ENCODE results near the gene ZNF431. TPM values are rescaled to one million over a fixed set of nuclear protein-coding genes. Genes with fewer than 3 reads are reported as not detected.

ZNF431 gene
- total RNA-seq (18.1 TPM), polyA plus RNA-seq (ENCODE audit: insufficient read depth in 1 of 8, insufficient read length in 8 of 8, low replicate concordance in 1 of 8) (10 to 100 TPM; 12.3 to 24.6 (median 16.9) TPM)
- long read RNA-seq, donor 1, result 0 reads
- long read RNA-seq, donor 2, result 0 reads
- long read RNA-seq, donor 3, partial matches to known transcripts, result 0 of 2 reads
- long read RNA-seq, donor 3, other reads (novel, unspliced or antisense), result 0 of 2 reads
- long read RNA-seq, donor 4, result 0 reads
- long read RNA-seq, donor 5, full-length matches to known transcripts, result 4 of 12 reads
- long read RNA-seq, donor 5, partial matches to known transcripts, result 8 of 12 reads
- long read RNA-seq, donor 5, other reads (novel, unspliced or antisense), result 0 of 12 reads
- long read RNA-seq, donor 6, full-length matches to known transcripts, result 4 of 9 reads
- long read RNA-seq, donor 6, partial matches to known transcripts, result 5 of 9 reads
- long read RNA-seq, donor 6, other reads (novel, unspliced or antisense), result 0 of 9 reads
- long read RNA-seq, donor 7, full-length matches to known transcripts, result 2 of 2 reads
- long read RNA-seq, donor 7, partial matches to known transcripts, result 0 of 2 reads
- long read RNA-seq, donor 7, other reads (novel, unspliced or antisense), result 0 of 2 reads
- long read RNA-seq, donor 8, result 0 reads
- long read RNA-seq, donor 9, full-length matches to known transcripts, result 3 of 3 reads
- long read RNA-seq, donor 9, partial matches to known transcripts, result 0 of 3 reads
- long read RNA-seq, donor 9, other reads (novel, unspliced or antisense), result 0 of 3 reads
- long read RNA-seq, donor 10, full-length matches to known transcripts, result 5 of 11 reads
- long read RNA-seq, donor 10, partial matches to known transcripts, result 6 of 11 reads
- long read RNA-seq, donor 10, other reads (novel, unspliced or antisense), result 0 of 11 reads
- long read RNA-seq, donor 11, full-length matches to known transcripts, result 2 of 2 reads
- long read RNA-seq, donor 11, partial matches to known transcripts, result 0 of 2 reads
- long read RNA-seq, donor 11, other reads (novel, unspliced or antisense), result 0 of 2 reads

DNA sequence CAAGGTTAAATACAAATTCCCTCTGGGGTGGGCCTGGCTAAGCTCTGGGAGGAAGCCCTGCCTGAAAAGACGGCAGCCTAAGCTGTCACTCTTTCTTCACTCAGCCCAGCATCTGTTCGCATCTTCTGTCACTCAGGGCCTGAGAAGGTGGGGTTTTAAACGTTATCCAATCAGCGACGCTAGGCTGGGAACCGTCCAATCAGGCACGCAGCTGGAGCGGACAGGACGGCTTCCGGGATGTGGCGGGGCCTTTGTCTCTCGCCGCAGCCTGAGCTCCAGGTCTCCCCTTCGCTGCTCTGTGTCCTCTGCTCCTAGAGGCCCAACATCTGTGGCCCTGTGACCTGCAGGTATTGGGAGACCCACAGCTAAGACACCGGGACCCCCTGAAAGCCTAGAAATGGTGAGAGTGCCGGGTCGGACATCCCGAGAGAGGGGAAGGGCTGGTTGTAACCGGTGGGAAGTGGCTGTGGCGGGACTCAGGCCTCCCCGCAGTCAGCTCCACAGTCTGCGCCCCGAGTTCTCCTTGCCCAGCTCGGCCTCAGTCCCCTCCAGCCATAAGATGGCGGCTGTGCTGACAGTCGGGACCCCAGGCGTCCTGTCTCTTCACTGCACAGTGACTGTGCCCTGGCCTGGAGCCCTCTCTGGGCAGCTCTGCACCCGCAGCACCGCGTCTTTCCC, at the start of gene ZNF431:
Gene ZNF431, plus strand, starts transcription at position 254 of the 678 bp plus-strand sequence. Its CDS starts 144 bp downstream, at position 398.
- H3K4me1 ChIP-seq (ENCODE audit: control insufficient read depth, insufficient read depth, low read length), result peaks cover 5% of the 10 kb centered on the region

DNA sequence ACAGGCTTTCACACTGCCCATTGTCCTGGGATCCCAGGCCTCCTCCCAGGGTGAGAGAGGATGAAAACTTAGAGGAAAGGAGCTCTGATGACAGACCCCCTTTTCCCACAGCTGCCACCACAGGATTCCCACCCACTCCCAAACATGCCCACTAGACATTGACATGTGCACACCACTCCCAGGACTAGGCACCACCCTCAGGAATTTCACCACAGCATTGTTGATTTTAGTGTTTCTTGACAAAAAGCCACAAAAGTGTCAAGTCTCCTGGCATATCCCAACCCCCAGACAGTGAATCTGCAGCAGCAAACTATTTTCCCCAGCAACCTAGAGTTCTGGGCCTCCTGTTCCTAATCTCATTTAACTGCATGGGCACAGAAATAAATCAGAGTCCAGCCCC, 49.7 kb upstream of the ZNF431 start:
- DNase-seq, result no peak
- Histone ChIP-seq H3K27me3 (ENCODE audit: control insufficient read depth, insufficient read depth, low read length) (no peaks in the 10 kb centered on the region), H3K36me3 (ENCODE audit: control insufficient read depth, insufficient read depth, low read length) (no peaks in the 10 kb centered on the region), H3K27ac (ENCODE audit: low read length) (no peak overlapping the region), H3K9me3 (replicated peaks; ENCODE audit: control insufficient read depth, low read depth, low read length) (no peaks in the 10 kb centered on the region), H3K4me1 (ENCODE audit: control insufficient read depth, insufficient read depth, low read length) (no peaks in the 10 kb centered on the region), H3K4me3 (ENCODE audit: low read length) (no peak overlapping the region)

More for the DNA sequence above, at the start of gene ZNF431:
- peak; percentile 99 for DNase-seq
- H3K9me3 ChIP-seq (replicated peaks; ENCODE audit: control insufficient read depth, low read depth, low read length), result peaks cover 2% of the 10 kb centered on the region
- WGBS (ENCODE audit: insufficient coverage), result under 1% methylated on average over 28 of the region's 30 CpGs
- no peaks in the 10 kb centered on the region for H3K27me3 ChIP-seq (ENCODE audit: control insufficient read depth, insufficient read depth, low read length)
- H3K36me3 ChIP-seq (ENCODE audit: control insufficient read depth, insufficient read depth, low read length), result peaks cover 22% of the 10 kb centered on the region
- H3K4me3 ChIP-seq (ENCODE audit: low read length), result peak within 1 kb of the TSS; percentile 75
- peak within 1 kb of the TSS; percentile 94 for H3K27ac ChIP-seq (ENCODE audit: low read length)

DNA sequence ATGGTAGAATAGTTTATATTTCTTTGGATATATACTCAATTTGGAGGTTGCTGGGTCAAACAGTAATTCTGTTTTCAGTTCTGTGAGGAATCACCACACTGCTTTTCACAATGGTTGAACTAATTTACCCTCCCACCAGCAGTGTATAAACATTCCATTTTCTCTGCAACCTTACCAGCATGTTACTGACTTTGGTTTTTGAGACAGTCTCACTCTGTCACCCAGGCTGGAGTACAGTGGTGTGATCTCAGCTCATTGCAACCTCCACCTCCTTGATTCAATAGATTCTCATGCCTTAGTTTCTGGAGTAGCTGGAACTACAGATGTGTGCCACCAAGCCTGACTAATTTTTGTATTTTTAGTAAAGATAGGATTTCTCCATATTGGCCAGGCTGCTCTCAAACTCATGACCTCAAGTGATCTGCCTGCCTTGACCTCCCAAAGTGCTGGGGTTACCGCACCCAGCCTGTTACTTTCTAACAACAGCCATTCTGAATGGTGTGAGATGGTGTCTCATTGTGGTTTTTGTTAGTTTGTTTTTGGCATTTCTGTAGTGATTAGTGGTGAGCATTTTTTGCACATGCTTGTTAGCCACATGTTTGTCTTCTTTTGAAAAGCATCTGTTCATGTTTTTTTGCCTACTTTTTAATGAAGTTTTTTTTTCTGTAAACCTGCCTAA, 47.4 kb upstream of the ZNF431 start:
- Histone ChIP-seq H3K9me3 (replicated peaks; ENCODE audit: control insufficient read depth, low read depth, low read length) (no peaks in the 10 kb centered on the region), H3K27ac (ENCODE audit: low read length) (no peak overlapping the region), H3K36me3 (ENCODE audit: control insufficient read depth, insufficient read depth, low read length) (no peaks in the 10 kb centered on the region), H3K27me3 (ENCODE audit: control insufficient read depth, insufficient read depth, low read length) (no peaks in the 10 kb centered on the region), H3K4me3 (ENCODE audit: low read length) (no peak overlapping the region), H3K4me1 (ENCODE audit: control insufficient read depth, insufficient read depth, low read length) (no peaks in the 10 kb centered on the region)
- no peak for DNase-seq
- WGBS (ENCODE audit: insufficient coverage), result no CpG with 5 or more reads among the region's 1 CpG

DNA sequence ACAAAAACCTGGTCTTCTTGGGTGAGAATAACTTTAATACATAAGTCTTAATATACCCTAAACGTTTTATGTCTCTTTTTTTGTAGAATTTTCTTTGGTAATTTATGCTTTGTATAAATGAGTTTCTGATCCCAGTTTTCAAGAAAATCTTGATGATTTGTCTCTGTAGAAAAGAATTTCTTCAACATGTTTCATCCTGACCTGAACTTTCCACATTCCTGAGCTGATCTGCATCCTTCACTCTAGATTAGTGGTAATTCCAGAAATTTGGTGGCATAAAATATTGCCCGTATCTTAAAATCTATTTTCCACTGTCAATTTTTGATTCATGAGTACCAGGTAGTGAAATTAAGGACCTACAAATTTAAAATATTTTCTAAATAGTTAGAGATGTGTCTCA, 43.5 kb upstream of the ZNF431 start:
- Histone ChIP-seq H3K4me3 (ENCODE audit: low read length) (no peak overlapping the region), H3K9me3 (replicated peaks; ENCODE audit: control insufficient read depth, low read depth, low read length) (no peaks in the 10 kb centered on the region), H3K4me1 (ENCODE audit: control insufficient read depth, insufficient read depth, low read length) (no peaks in the 10 kb centered on the region), H3K36me3 (ENCODE audit: control insufficient read depth, insufficient read depth, low read length) (peaks cover 7% of the 10 kb centered on the region), H3K27ac (ENCODE audit: low read length) (no peak overlapping the region), H3K27me3 (ENCODE audit: control insufficient read depth, insufficient read depth, low read length) (no peaks in the 10 kb centered on the region)
- WGBS (ENCODE audit: insufficient coverage), result no CpG with 5 or more reads among the region's 2 CpGs
- DNase-seq, result no peak

DNA sequence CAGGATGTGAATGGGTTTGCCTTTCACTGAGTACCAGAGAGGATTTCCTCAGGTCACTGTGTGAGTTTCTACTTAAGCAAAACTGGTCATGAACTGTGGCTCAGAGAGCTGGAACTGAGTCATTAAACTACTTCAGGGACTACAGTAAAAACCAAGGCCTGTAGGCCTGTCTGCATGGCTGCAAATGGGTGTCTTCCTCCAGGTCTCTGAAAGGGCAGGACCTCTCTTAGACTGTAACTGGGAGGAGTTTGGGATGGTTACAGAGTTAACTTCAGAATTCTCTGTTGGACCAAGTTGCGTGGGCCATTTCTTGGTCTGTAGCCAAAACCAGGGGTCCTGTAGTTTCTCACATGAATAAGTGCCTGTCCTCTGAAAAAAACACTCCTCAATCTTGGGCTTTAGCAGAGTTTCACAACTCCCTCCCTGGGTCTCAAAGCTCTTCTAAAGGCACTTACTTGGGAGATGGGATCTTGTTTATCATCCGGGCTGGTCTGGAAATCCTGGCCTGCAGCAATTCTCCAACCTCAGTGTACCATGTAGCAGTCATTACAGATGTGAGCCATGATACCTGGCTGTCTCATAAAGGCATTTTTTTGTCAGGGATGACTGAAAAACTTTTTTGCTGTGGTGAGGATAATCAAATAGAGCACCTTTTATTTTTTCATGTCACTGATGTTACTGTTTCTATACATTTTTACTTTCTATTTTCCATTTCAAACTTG, 40.2 kb upstream of the ZNF431 start:
- DNase-seq, result no peak
- H3K36me3 ChIP-seq (ENCODE audit: control insufficient read depth, insufficient read depth, low read length), result peaks cover 10% of the 10 kb centered on the region
- no peaks in the 10 kb centered on the region for H3K27me3 ChIP-seq (ENCODE audit: control insufficient read depth, insufficient read depth, low read length)
- no peaks in the 10 kb centered on the region for H3K4me1 ChIP-seq (ENCODE audit: control insufficient read depth, insufficient read depth, low read length)
- WGBS (ENCODE audit: insufficient coverage), result 67% methylated on average over 1 of the region's 2 CpGs
- H3K4me3 ChIP-seq (ENCODE audit: low read length), result no peak overlapping the region
- no peaks in the 10 kb centered on the region for H3K9me3 ChIP-seq (replicated peaks; ENCODE audit: control insufficient read depth, low read depth, low read length)
- no peak overlapping the region for H3K27ac ChIP-seq (ENCODE audit: low read length)

DNA sequence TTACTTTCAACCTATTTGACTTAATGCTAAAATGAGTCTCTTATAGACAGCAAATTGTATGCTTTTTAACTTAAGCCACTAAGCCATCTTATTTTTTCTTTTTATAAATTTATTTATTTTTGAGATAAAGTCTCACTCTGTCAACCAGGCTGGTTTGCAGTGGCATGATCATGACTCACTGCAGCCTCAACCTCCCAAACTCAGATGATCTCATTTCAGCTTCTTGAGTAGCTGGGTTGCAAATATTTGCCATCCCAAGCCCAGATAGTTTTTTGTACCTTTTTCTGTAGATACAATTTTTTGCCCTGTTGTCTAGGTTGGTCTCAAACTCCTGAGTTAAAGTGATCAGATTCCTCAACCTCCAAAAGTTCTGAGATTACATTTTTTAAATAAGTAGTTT, 32.7 kb upstream of the ZNF431 start:
- no peak for DNase-seq
- H3K9me3 ChIP-seq (replicated peaks; ENCODE audit: control insufficient read depth, low read depth, low read length), result peaks cover 2% of the 10 kb centered on the region

DNA sequence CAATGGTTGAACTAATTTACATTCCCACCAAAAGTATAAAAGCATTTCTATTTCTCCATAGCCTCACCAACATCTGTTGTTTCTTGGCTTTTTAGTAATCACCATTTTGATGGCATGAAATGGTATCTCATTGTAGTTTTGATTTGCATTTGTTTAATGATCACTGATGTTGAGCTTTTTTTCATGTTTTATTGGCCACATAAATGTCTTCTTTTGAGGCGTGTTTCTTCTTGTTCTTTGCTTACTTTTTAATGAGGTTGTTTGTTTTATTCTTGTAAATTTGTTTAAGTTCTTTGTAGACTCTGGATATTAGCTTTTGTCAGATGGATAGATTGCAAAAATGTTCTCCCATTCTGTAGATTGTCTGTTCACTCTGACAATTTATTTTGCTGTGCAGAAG, 31.7 kb upstream of the ZNF431 start:
- Histone ChIP-seq H3K9me3 (replicated peaks; ENCODE audit: control insufficient read depth, low read depth, low read length) (peaks cover 6% of the 10 kb centered on the region), H3K4me1 (ENCODE audit: control insufficient read depth, insufficient read depth, low read length) (no peaks in the 10 kb centered on the region), H3K4me3 (ENCODE audit: low read length) (no peak overlapping the region), H3K27me3 (ENCODE audit: control insufficient read depth, insufficient read depth, low read length) (no peaks in the 10 kb centered on the region), H3K27ac (ENCODE audit: low read length) (no peak overlapping the region), H3K36me3 (ENCODE audit: control insufficient read depth, insufficient read depth, low read length) (peaks cover 3% of the 10 kb centered on the region)
- DNase-seq, result no peak
- no CpG with 5 or more reads among the region's 1 CpG for WGBS (ENCODE audit: insufficient coverage)

More for the DNA sequence above, 32.7 kb upstream of the ZNF431 start:
- H3K4me1 ChIP-seq (ENCODE audit: control insufficient read depth, insufficient read depth, low read length), result no peaks in the 10 kb centered on the region
- no peak overlapping the region for H3K27ac ChIP-seq (ENCODE audit: low read length)
- peaks cover 3% of the 10 kb centered on the region for H3K36me3 ChIP-seq (ENCODE audit: control insufficient read depth, insufficient read depth, low read length)
- no peaks in the 10 kb centered on the region for H3K27me3 ChIP-seq (ENCODE audit: control insufficient read depth, insufficient read depth, low read length)
- H3K4me3 ChIP-seq (ENCODE audit: low read length), result no peak overlapping the region

DNA sequence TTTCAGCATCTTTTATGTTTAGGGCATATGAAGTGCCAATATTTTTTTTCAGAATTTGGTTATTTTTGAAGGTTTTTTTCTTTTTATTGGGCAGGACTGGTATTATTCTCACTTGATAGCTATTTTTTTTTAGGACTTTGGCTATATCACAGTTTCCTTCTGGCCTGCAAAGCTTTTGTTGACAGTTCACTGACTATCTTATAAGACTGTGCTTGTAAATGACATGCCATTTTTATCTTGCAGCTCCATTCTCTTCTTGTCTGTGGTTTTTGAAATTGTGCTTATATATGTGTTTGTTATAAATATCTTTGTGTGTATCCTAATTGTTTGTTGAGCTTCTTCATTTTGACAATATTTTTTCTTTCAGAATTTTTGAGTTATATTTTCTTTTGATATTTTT, 26.4 kb upstream of the ZNF431 start:
- peaks cover 6% of the 10 kb centered on the region for H3K9me3 ChIP-seq (replicated peaks; ENCODE audit: control insufficient read depth, low read depth, low read length)
- H3K36me3 ChIP-seq (ENCODE audit: control insufficient read depth, insufficient read depth, low read length), result peaks cover 8% of the 10 kb centered on the region
- H3K27me3 ChIP-seq (ENCODE audit: control insufficient read depth, insufficient read depth, low read length), result no peaks in the 10 kb centered on the region
- H3K4me3 ChIP-seq (ENCODE audit: low read length), result no peak overlapping the region
- no peak overlapping the region for H3K27ac ChIP-seq (ENCODE audit: low read length)
- H3K4me1 ChIP-seq (ENCODE audit: control insufficient read depth, insufficient read depth, low read length), result no peaks in the 10 kb centered on the region
- DNase-seq, result no peak
